ENCODE results near the gene CLECL1.

CLECL1 gene

GRCh38 chr12:9757433-9758025 is 24.6 kb upstream of the CLECL1 start:
- Histone ChIP-seq H3K9me3 (no peaks in the 10 kb centered on the region), H3K4me3 (ENCODE audit: low read depth, low read length) (no peak overlapping the region), H3K4me1 (no peaks in the 10 kb centered on the region), H3K36me3 (no peaks in the 10 kb centered on the region), H3K27me3 (peaks cover 65% of the 10 kb centered on the region)
- TF ChIP-seq CTCF (IDR thresholded peaks at IDR 0.05; ENCODE audit: low read depth, low read length), result no peak
- no peak for DNase-seq

- H3K4me3 ChIP-seq (ENCODE audit: low read depth, low read length), result no peak overlapping the region
- peaks cover 73% of the 10 kb centered on the region for H3K27me3 ChIP-seq
- H3K9me3 ChIP-seq, result no peaks in the 10 kb centered on the region
- no peaks in the 10 kb centered on the region for H3K4me1 ChIP-seq
- TF ChIP-seq CTCF (IDR thresholded peaks at IDR 0.05; ENCODE audit: low read depth, low read length), result no peak
- H3K36me3 ChIP-seq, result no peaks in the 10 kb centered on the region
- no peak for DNase-seq
Measured at GRCh38 chr12:9756706-9757105, 23.8 kb upstream of the CLECL1 start.

- no peaks in the 10 kb centered on the region for H3K4me1 ChIP-seq
- DNase-seq, result no peak
- peaks cover 72% of the 10 kb centered on the region for H3K27me3 ChIP-seq
- no peaks in the 10 kb centered on the region for H3K9me3 ChIP-seq
- H3K4me3 ChIP-seq (ENCODE audit: low read depth, low read length), result no peak overlapping the region
- no peaks in the 10 kb centered on the region for H3K36me3 ChIP-seq
- no peak for TF ChIP-seq CTCF (IDR thresholded peaks at IDR 0.05; ENCODE audit: low read depth, low read length)
Measured at GRCh38 chr12:9756170-9756569, 23.3 kb upstream of the CLECL1 start.

- Histone ChIP-seq H3K9me3 (no peaks in the 10 kb centered on the region), H3K27me3 (peaks cover 66% of the 10 kb centered on the region), H3K36me3 (no peaks in the 10 kb centered on the region), H3K4me3 (ENCODE audit: low read depth, low read length) (no peak overlapping the region), H3K4me1 (no peaks in the 10 kb centered on the region)
- no peak for TF ChIP-seq CTCF (IDR thresholded peaks at IDR 0.05; ENCODE audit: low read depth, low read length)
- DNase-seq, result no peak
Measured at GRCh38 chr12:9755567-9755966, 22.7 kb upstream of the CLECL1 start.

DNA sequence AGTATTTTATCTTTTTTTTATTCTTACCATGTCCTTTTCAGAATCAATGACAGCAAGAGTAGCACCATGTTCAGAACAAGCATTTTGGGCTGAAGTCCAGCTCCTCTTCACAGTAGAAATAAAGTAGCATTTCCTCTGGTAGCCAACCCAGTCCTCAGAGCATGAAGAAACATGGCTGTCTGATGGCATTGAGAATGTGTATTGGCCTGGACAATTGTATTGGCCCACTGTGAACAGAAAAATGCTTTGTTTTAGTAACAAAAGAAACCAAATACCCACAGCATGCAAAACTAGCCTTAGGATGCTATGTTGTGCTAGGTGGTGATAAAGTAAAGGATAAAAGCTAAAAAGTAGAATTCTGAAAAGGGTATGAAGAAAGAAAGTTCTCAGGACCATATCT is 22.1 kb upstream of the CLECL1 start:
- Histone ChIP-seq H3K36me3 (no peaks in the 10 kb centered on the region), H3K9me3 (no peaks in the 10 kb centered on the region), H3K4me3 (ENCODE audit: low read depth, low read length) (no peak overlapping the region), H3K27me3 (peaks cover 65% of the 10 kb centered on the region), H3K4me1 (no peaks in the 10 kb centered on the region)
- no peak for TF ChIP-seq CTCF (IDR thresholded peaks at IDR 0.05; ENCODE audit: low read depth, low read length)
- DNase-seq, result no peak

DNA sequence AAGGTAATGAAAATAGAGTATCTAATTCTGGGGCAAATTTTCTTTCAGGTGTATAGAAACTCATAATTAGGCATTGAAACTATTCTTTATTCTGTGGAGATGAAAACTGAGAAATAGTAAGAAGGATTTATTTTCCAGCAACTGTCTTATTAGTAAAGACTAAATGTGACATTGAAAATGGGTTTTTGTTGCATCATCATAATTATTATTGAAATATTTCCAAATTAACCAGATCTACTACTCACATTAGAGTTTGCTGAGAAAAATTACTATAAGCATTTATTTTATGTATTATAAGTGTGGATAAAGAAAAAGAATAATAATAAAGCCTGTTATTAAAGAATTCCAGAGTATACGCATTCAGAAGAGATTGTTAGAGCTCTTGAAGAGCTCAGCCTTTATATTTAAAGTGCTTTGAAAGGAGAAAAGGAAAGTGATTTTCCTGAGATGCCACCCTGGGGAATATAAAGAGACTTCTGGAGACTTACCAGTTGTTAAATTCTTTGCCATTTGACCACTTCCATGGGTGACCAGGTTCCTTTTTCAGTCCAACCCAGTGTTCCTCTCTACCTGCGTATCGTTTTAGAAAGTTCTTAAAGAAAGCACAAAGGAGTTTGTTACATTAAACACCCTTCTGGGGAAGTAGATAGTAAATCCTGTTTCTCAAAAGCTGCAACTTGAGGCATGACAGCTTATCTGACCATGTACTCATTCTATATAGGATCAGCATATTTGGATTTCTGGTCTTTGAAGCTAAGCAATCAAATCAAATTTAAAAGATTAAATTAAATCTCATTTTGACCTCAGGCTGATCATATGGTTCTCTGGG is 21.4 kb upstream of the CLECL1 start:
- no peak for TF ChIP-seq CTCF (IDR thresholded peaks at IDR 0.05; ENCODE audit: low read depth, low read length)
- H3K4me3 ChIP-seq (ENCODE audit: low read depth, low read length), result no peak overlapping the region
- DNase-seq, result no peak
- H3K27me3 ChIP-seq, result peaks cover 61% of the 10 kb centered on the region
- no peaks in the 10 kb centered on the region for H3K9me3 ChIP-seq
- H3K4me1 ChIP-seq, result no peaks in the 10 kb centered on the region
- no peaks in the 10 kb centered on the region for H3K36me3 ChIP-seq
